ENCODE measurements around the gene SPARC. TPM values are rescaled to one million over a fixed set of nuclear protein-coding genes. Genes with fewer than 3 reads are reported as not detected.
"Not testable (repeated sequence)": the region's sequence is repeated elsewhere in the genome, so short reads cannot be mapped to it uniquely, and the experiment has no call there.

SPARC gene
- total RNA-seq, 1 donor from 2014 or later: 1,214 TPM

DNA sequence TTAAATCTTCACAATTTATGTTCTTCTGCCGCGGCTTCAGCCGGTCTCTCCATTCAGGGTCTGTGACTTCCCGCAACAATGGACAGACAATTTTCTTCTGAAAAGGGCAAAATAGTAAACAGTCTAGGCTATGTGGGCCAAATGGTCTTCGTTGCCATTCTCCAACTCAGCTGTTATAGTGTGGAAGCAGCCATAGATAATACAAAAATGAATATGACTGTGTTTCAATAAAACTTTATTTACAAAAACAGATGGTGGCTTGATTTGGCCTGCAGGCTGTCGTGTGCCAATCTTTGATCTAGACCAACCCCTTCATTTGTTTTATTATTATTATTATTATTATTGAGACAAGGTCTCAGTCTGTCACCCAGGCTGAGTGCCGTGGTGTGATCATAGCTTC lies 43.7 kb upstream of the SPARC start:
- Mint-ChIP-seq H3K9me3 (ENCODE audit: unreplicated experiment) (peaks cover 7% of the 10 kb centered on the region), H3K4me1 (ENCODE audit: unreplicated experiment) (no peaks in the 10 kb centered on the region)
- TF ChIP-seq, protein P1, sequence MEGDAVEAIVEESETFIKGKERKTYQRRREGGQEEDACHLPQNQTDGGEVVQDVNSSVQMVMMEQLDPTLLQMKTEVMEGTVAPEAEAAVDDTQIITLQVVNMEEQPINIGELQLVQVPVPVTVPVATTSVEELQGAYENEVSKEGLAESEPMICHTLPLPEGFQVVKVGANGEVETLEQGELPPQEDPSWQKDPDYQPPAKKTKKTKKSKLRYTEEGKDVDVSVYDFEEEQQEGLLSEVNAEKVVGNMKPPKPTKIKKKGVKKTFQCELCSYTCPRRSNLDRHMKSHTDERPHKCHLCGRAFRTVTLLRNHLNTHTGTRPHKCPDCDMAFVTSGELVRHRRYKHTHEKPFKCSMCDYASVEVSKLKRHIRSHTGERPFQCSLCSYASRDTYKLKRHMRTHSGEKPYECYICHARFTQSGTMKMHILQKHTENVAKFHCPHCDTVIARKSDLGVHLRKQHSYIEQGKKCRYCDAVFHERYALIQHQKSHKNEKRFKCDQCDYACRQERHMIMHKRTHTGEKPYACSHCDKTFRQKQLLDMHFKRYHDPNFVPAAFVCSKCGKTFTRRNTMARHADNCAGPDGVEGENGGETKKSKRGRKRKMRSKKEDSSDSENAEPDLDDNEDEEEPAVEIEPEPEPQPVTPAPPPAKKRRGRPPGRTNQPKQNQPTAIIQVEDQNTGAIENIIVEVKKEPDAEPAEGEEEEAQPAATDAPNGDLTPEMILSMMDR (IDR thresholded peaks at IDR 0.05; ENCODE audit: unreplicated experiment): no peak

DNA sequence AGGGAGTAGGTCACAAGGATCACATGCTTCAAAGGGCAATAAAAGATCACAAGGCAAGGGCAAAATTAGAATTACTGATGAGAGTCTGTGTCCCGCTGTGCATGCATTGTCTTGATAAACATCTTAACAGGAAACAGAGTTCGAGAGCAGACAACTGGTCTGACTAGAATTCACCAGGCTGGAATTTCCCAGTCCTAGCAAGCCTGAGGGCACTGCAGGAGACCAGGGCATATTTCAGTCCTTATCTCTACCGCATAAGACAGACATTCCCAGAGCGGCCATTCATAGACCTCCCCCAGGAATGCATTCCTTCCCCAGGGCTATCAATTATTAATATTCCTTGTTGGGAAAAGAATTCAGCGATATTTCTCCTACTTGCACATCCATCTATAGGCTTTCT lies 42.9 kb upstream of the SPARC start:
- DNase-seq (ENCODE audit: low spot score); H3K36me3 Mint-ChIP-seq (ENCODE audit: low read depth, unreplicated experiment); H3K4me1 Mint-ChIP-seq (ENCODE audit: unreplicated experiment); H3K9me3 Mint-ChIP-seq (ENCODE audit: unreplicated experiment); H3K27me3 Mint-ChIP-seq (ENCODE audit: unreplicated experiment); H3K27ac Mint-ChIP-seq (ENCODE audit: unreplicated experiment); H3K4me3 Mint-ChIP-seq (ENCODE audit: unreplicated experiment): not testable (repeated sequence)

More for the DNA sequence above, 43.7 kb upstream of the SPARC start:
- no peak for DNase-seq (ENCODE audit: low spot score)
- Mint-ChIP-seq H3K4me3 (ENCODE audit: unreplicated experiment) (no peak overlapping the region), H3K27ac (ENCODE audit: unreplicated experiment) (no peak overlapping the region), H3K36me3 (ENCODE audit: low read depth, unreplicated experiment) (peaks cover 4% of the 10 kb centered on the region), H3K27me3 (ENCODE audit: unreplicated experiment) (peaks cover 2% of the 10 kb centered on the region)

DNA sequence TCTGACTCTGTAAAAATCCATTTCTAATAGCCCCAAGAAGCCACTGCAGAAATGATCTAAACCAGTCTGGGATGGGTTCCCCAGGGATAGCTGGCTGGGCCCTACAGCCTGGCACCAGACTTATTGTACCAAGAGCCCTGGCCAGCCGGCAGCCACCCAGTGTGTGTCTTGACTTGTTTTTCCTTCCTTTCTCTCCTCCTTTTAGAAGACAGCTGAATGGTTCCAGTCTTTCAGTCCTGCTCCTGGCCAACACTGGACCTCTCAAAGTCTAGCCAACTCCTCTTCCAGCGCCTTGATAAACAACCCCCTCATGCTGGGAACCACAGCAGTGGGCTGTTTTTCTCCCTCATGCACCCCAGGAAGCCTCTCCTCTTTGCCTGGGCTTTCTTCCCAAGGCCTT lies 37.6 kb upstream of the SPARC start:
- no peak for DNase-seq (ENCODE audit: low spot score)
- TF ChIP-seq, protein P1 (IDR thresholded peaks at IDR 0.05; ENCODE audit: unreplicated experiment): no peak
- no peak overlapping the region for H3K27ac Mint-ChIP-seq (ENCODE audit: unreplicated experiment)
- H3K27me3 Mint-ChIP-seq (ENCODE audit: unreplicated experiment): peaks cover under 1% of the 10 kb centered on the region
- peaks cover under 1% of the 10 kb centered on the region for H3K9me3 Mint-ChIP-seq (ENCODE audit: unreplicated experiment)
- H3K36me3 Mint-ChIP-seq (ENCODE audit: low read depth, unreplicated experiment): no peaks in the 10 kb centered on the region
- no peaks in the 10 kb centered on the region for H3K4me1 Mint-ChIP-seq (ENCODE audit: unreplicated experiment)
- no peak overlapping the region for H3K4me3 Mint-ChIP-seq (ENCODE audit: unreplicated experiment)

DNA sequence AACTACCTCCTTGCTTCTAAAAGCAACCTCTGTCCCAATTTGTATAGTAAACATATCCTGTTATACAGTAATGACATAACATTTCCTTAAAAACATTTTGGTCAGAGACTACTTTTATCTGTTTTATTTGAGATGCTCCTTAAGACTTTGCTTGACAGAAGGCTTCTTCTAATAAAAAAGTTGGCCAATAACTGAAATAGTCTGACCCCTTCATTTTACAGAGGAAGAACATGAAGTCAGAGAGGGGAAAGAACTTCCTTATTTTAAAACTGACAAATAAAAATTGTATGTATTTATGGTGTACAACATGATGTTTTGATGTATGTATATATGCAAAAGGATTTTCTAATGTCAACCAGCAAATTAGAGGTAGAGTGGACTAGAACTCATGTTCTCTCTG lies 35.8 kb upstream of the SPARC start:
- no peak overlapping the region for H3K4me3 Mint-ChIP-seq (ENCODE audit: unreplicated experiment)
- no peak for DNase-seq (ENCODE audit: low spot score)
- no peaks in the 10 kb centered on the region for H3K4me1 Mint-ChIP-seq (ENCODE audit: unreplicated experiment)
- H3K27ac Mint-ChIP-seq (ENCODE audit: unreplicated experiment): no peak overlapping the region
- H3K36me3 Mint-ChIP-seq (ENCODE audit: low read depth, unreplicated experiment): no peaks in the 10 kb centered on the region
- TF ChIP-seq, protein P1 (IDR thresholded peaks at IDR 0.05; ENCODE audit: unreplicated experiment): no peak
- H3K27me3 Mint-ChIP-seq (ENCODE audit: unreplicated experiment): no peaks in the 10 kb centered on the region
- no peaks in the 10 kb centered on the region for H3K9me3 Mint-ChIP-seq (ENCODE audit: unreplicated experiment)

DNA sequence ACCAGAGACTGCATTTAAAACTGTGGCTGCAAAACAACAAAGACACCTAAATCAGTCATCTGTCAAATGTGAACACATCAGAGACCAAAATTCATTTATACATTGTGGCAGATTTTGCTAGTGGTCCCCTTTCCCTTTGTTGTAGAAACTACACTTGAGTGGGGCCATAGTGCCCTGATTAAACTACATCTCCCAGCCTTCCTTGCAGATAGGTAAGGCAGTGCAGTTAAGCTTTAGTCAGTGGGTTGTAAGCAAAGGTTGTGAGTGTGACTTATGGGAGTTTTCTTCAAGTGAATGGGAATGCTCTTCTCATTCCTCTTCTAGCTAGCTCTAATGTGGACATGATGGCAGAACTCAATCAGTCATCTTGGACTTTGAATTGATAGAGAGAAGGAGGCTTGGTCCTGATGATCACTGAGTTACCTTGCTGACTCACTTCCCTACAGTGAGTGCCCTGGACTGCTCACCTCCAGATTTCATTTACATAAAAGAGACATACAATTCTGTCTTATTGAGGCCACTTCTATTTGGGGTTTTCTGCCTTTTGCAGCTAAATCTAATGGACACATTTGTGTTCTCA lies 35.2 kb upstream of the SPARC start:
- no peak overlapping the region for H3K4me3 Mint-ChIP-seq (ENCODE audit: unreplicated experiment)
- H3K27ac Mint-ChIP-seq (ENCODE audit: unreplicated experiment): no peak overlapping the region
- H3K4me1 Mint-ChIP-seq (ENCODE audit: unreplicated experiment): no peaks in the 10 kb centered on the region
- no peak for DNase-seq (ENCODE audit: low spot score)
- TF ChIP-seq, protein P1 (IDR thresholded peaks at IDR 0.05; ENCODE audit: unreplicated experiment): no peak
- no peaks in the 10 kb centered on the region for H3K36me3 Mint-ChIP-seq (ENCODE audit: low read depth, unreplicated experiment)
- no peaks in the 10 kb centered on the region for H3K9me3 Mint-ChIP-seq (ENCODE audit: unreplicated experiment)
- peaks cover 3% of the 10 kb centered on the region for H3K27me3 Mint-ChIP-seq (ENCODE audit: unreplicated experiment)
